HG03520 (cell line): ENCODE data around the gene INHA.

Source experiments
- ATAC-seq: cut with Tn5 transposase; IDR thresholded peaks from one replicate; pipeline ENCODE4 v1.9.1; 2021; ENCODE audit warnings: mild to moderate bottlenecking, moderate library complexity; ENCODE audit not compliant: unreplicated experiment

INHA gene

GRCh38 chr2:219572237-219573001, at the start of gene INHA:
TSS of gene INHA (plus strand) at chr2:219572310. CDS start at chr2:219572375, 65 bp downstream.
- no peak for ATAC-seq

GRCh38 chr2:219523031-219523671, 49.0 kb upstream of the INHA start:
- no peak for ATAC-seq

- no peak for ATAC-seq
Observed at GRCh38 chr2:219524817-219525216, 47.3 kb upstream of the INHA start.

- ATAC-seq: no peak
Observed at GRCh38 chr2:219525533-219526232, 46.4 kb upstream of the INHA start.

GRCh38 chr2:219526320-219527075, 45.6 kb upstream of the INHA start:
- no peak for ATAC-seq

GRCh38 chr2:219527076-219527394, 45.1 kb upstream of the INHA start:
- ATAC-seq: no peak

- no peak for ATAC-seq
Observed at GRCh38 chr2:219527472-219527871, 44.6 kb upstream of the INHA start.

GRCh38 chr2:219530048-219530963, 41.8 kb upstream of the INHA start:
- peak; percentile 84 for ATAC-seq

GRCh38 chr2:219531639-219532377, 40.3 kb upstream of the INHA start:
- no peak for ATAC-seq

GRCh38 chr2:219532378-219532649, 39.8 kb upstream of the INHA start:
- ATAC-seq: no peak

GRCh38 chr2:219533930-219534661, 38.0 kb upstream of the INHA start:
- ATAC-seq: no peak

GRCh38 chr2:219536425-219536824, 35.7 kb upstream of the INHA start:
- ATAC-seq: no peak

GRCh38 chr2:219536967-219537366, 35.1 kb upstream of the INHA start:
- ATAC-seq: no peak

GRCh38 chr2:219537657-219538488, 34.2 kb upstream of the INHA start:
- ATAC-seq: no peak

- ATAC-seq: no peak
Observed at GRCh38 chr2:219538504-219538951, 33.6 kb upstream of the INHA start.

GRCh38 chr2:219538956-219539788, 32.9 kb upstream of the INHA start:
- ATAC-seq: no peak

- no peak for ATAC-seq
Observed at GRCh38 chr2:219539926-219540678, 32.0 kb upstream of the INHA start.
